ENCODE data around the gene ARHGAP24.
"Not testable (repeated sequence)": the region's sequence is repeated elsewhere in the genome, so short reads cannot be mapped to it uniquely, and the experiment has no call there.

ARHGAP24 gene

GRCh38 chr4:85807247-85807950 lies 332.4 kb downstream of the ARHGAP24 start:
- DNase-seq, result peak; percentile 95
- in situ Hi-C loops (cut with HindIII; ENCODE audit: low pct_ligation_motif_present, low pct_unique_long_range_greater_than_20kb, low sequenced_read_pairs), result loop anchor here (25.0 kb wide), 1 partner anchor 155 kb away; no protein-coding TSS in a partner anchor

GRCh38 chr4:85808104-85808503 lies 333.2 kb downstream of the ARHGAP24 start:
- no peak for DNase-seq
- in situ Hi-C loops (cut with HindIII; ENCODE audit: low pct_ligation_motif_present, low pct_unique_long_range_greater_than_20kb, low sequenced_read_pairs), result loop anchor here (25.0 kb wide), 1 partner anchor 154 kb away; no protein-coding TSS in a partner anchor

- in situ Hi-C loops (cut with HindIII; ENCODE audit: low pct_ligation_motif_present, low pct_unique_long_range_greater_than_20kb, low sequenced_read_pairs), result loop anchor here (25.0 kb wide), 1 partner anchor 153 kb away; no protein-coding TSS in a partner anchor
- DNase-seq, result no peak
These were observed 333.9 kb downstream of the ARHGAP24 start for GRCh38 chr4:85808864-85809263.

GRCh38 chr4:85812776-85813175 lies 337.8 kb downstream of the ARHGAP24 start:
- DNase-seq, result peak; percentile 49
- in situ Hi-C loops (cut with HindIII; ENCODE audit: low pct_ligation_motif_present, low pct_unique_long_range_greater_than_20kb, low sequenced_read_pairs), result loop anchor here (25.0 kb wide), 1 partner anchor 150 kb away; no protein-coding TSS in a partner anchor

DNA sequence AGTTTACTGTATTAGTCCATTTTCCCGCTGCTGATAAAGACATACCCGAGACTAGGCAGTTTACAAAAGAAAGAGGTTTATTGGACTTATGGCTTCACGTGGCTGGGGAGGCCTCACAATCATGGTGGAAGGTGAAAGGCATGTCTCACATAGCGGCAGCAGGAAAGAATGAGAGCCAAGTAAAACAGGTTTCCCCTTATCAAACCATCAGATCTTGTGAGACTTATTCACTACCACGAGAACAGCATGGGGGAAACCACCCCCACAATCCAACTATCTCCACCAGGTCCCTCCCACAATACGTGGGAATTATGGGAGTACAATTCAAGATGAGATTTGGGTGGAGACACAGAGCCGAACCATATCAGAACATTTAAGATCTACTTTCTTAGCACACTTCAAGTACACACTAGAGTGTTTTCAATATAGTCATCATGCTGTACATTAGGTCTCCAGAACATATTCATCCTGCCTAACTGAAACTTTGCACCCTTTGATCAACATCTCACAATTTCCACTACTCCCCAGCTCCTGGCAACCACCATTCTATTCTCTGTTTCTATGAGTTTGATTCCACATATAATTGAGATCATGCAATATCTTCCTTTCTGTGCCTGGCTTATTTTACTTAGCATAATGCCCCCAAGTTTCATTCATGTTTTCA lies 341.0 kb downstream of the ARHGAP24 start:
- in situ Hi-C loops (cut with HindIII; ENCODE audit: low pct_ligation_motif_present, low pct_unique_long_range_greater_than_20kb, low sequenced_read_pairs), result loop anchor here (25.0 kb wide), 1 partner anchor 146 kb away; no protein-coding TSS in a partner anchor

DNA sequence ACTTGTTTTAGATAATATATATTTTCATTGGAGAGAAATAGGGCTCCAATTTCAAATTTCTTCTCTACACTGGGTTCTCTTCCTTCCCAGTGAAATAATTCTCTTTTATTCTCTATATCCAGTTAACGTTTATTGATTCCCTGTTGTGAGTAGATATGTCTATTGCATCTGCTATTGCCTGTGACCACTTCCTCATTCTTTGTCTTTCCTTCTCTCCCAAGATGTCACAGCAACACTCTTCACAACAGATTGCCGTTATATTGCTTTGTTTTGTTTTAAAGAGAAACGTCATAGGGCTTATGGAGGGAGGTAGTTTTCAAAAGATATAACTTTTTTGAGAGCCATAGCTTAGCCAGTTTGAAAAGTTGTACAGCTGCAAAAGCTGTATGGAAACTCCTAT lies 343.8 kb downstream of the ARHGAP24 start:
- DNase-seq, result no peak
- in situ Hi-C loops (cut with HindIII; ENCODE audit: low pct_ligation_motif_present, low pct_unique_long_range_greater_than_20kb, low sequenced_read_pairs), result loop anchor here (25.0 kb wide), 1 partner anchor 144 kb away; no protein-coding TSS in a partner anchor

More for the DNA sequence above, 341.0 kb downstream of the ARHGAP24 start:
- DNase-seq, result no peak

DNA sequence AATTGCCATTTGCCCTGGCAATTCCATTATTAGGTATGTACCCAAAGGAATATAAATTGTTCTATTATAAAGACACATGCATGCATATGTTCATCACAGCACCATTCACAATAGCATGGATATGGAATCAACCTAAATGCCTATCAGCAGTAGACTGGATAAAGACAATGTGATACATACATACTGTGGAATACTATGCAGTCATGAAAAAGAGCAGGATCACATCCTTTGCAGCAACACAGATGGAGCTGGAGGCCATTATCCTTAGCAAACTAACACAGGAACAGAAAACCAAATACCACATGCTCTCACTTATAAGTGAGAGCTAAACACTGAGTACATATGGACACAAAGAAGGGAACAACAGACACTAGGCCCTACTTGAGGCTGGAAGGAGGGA lies 345.2 kb downstream of the ARHGAP24 start:
- in situ Hi-C loops (cut with HindIII; ENCODE audit: low pct_ligation_motif_present, low pct_unique_long_range_greater_than_20kb, low sequenced_read_pairs), result loop anchor here (25.0 kb wide), 1 partner anchor 142 kb away; no protein-coding TSS in a partner anchor
- not testable (repeated sequence) for DNase-seq

DNA sequence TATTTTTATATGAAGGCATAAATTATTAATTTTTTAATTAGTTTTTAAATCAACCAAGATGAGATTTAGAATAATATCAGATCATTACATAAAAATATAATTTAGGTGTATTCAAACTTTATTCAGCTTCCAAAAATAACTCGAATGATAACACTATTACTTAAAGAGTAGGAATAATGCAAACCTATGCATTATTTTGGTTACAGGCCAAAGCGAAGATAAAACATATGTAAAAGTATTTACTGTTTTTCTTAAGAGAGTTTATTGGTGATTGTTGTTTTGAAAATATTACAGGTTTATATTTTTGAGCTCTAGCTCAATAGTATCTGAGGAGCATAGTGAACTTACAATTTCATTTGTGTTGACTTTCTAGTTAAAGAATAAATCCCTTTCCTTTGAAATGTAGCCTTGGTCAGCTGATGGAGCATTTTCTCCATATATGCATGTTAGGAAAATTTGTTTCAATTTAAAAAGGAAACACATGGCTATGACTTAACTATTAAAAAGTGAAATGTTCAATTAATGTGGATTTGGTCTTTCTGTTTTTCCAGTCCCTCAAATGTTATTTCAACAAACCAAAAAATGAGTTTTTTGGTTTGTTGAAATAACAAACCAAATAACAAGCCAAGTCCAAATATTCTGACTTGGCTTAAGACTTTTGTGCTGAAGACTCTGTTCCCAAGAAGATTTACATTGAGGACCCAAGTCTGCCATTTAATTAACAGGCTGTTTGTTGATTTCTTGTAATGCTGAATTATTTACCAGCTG lies 346.9 kb downstream of the ARHGAP24 start:
- in situ Hi-C loops (cut with HindIII; ENCODE audit: low pct_ligation_motif_present, low pct_unique_long_range_greater_than_20kb, low sequenced_read_pairs), result loop anchor here (25.0 kb wide), 1 partner anchor 140 kb away; no protein-coding TSS in a partner anchor
- DNase-seq, result no peak

DNA sequence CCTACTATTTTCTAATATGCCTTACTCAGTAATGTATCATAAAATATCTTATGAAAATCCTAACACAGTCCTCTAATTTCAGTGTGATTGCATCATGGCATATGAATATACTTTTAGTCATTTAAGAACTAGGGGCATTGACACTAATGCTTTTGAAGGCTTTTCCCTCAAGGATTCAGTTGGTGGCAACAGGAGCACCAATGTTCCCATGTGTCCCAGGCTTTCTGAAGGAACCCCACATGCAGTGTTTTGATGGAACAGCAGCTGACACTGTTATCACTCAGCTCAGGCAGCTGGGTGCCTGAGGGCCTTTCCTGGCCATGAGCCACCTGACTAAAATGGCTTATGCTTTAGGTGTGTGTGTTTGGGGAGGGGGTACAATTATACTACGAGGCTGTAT lies 348.3 kb downstream of the ARHGAP24 start:
- in situ Hi-C loops (cut with HindIII; ENCODE audit: low pct_ligation_motif_present, low pct_unique_long_range_greater_than_20kb, low sequenced_read_pairs), result loop anchor here (25.0 kb wide), 1 partner anchor 139 kb away; no protein-coding TSS in a partner anchor
- peak; percentile 39 for DNase-seq

DNA sequence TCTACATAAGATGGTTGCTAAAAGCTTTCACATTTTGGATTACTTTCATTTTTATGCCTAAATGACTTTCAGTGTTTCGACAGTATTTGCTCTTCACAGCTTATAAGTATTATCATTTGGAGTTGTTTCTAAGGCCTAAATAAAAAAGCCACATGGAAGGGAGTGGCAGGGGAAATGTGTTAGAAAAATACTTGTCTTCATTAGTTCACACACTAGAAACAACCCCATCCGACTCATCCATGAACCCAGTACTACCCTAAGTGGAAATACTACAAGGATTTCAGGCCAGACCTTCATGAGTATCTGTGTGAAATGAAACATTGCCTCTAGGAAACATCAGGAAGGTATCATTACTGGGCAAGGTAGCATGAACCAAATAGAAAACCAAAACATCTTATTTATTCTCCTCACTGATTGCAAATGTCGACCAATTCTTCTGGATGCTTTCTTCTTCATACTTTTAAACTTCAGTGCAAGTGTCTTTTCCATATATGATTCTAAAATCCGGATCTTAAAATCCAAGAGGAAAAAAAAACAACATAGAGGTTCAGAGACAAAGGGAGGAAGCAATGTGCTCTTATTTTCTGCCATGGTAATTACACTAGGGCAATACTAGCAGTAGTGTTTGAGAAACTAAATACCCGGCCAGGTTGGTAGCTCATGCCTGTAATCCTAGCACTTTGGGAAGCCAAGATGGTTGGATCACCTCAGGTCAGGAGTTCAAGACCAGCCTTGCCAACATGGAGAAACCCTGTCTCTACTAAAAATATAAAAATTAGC lies 349.4 kb downstream of the ARHGAP24 start:
- in situ Hi-C loops (cut with HindIII; ENCODE audit: low pct_ligation_motif_present, low pct_unique_long_range_greater_than_20kb, low sequenced_read_pairs), result loop anchor here (25.0 kb wide), 1 partner anchor 138 kb away; no protein-coding TSS in a partner anchor

GRCh38 chr4:85826060-85826678 lies 351.2 kb downstream of the ARHGAP24 start:
- in situ Hi-C loops (cut with HindIII; ENCODE audit: low pct_ligation_motif_present, low pct_unique_long_range_greater_than_20kb, low sequenced_read_pairs), result no loop called here
- peak; percentile 98 for DNase-seq

More for the DNA sequence above, 349.4 kb downstream of the ARHGAP24 start:
- DNase-seq, result peak; percentile 15

DNA sequence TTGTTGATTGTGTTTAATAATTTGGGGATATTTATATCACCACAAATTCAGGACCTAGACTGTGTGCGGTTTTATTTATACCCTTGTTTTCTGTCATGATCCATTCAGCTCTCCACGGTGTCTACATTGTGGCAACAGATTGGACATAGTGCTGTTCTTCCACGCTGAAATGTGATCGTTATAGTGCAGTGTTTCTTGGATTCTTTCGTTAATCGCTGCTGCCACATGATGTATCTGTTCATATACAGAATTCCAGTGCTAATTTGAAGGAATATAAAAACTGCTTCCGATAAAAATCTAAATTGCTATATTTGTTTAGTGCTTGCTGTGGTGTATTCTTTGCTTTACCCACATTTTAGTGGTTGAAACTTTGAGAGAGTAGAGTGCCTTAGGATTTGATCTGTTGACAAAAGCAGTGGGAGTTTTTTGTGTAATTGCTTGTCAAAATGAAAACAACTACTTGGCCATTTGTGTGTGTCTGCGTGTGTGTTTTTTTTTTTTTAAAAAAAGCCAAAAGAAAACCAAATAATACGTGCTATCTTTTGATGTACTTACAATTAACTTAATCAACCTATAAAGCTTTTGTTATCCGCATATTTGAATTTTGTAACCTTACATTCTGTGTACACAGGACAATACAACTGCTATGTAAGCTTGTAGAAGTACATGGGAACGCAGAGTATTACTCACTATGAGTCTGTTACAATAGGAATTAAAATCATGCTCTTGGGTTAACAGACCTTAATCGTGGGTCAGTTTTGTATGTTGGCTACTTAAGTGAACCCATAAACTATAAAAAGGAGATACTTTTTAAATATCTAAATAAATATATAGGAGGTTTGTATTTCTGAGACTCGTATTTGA lies 353.3 kb downstream of the ARHGAP24 start:
- in situ Hi-C loops (cut with HindIII; ENCODE audit: low pct_ligation_motif_present, low pct_unique_long_range_greater_than_20kb, low sequenced_read_pairs), result no loop called here
- peak; percentile 44 for DNase-seq

DNA sequence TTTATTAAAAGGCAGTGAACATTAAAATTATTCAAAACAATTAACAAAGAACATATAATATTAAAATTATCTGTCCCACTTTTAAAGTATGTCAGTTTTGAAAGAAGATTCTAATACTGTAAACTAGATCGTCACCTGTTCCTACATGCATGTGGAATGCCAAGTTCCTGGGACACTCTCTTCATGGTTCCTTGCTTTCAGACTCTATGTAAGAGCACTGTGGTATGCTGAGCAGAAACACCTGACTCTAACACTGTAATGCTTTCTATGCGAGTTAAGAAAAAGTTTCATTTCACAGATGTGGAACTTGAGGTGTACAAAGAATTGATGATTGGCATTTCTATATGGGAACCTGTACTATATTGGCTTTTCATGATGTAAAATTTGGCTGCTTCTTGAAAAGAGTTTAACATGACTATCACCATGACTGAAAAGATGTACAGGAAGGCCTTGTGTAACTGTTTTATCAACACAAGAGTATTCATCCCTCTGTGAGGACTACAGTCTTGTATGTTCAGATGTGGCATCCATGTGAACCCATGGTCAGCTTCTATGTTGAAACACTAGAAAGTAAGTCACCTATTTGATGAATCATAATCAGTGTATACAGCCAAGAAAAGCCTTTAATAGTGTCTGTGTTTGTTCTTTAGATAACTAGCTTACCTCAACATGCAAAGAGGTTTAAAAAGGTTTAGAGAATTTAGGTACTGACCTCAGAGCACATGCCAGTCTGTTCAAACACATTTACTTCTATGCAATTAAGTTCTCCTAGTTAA lies 354.5 kb downstream of the ARHGAP24 start:
- in situ Hi-C loops (cut with HindIII; ENCODE audit: low pct_ligation_motif_present, low pct_unique_long_range_greater_than_20kb, low sequenced_read_pairs), result no loop called here
- DNase-seq, result peak; percentile 57

- DNase-seq, result no peak
- in situ Hi-C loops (cut with HindIII; ENCODE audit: low pct_ligation_motif_present, low pct_unique_long_range_greater_than_20kb, low sequenced_read_pairs), result no loop called here
These were observed 356.7 kb downstream of the ARHGAP24 start for GRCh38 chr4:85831647-85832046.

- no peak for DNase-seq
- in situ Hi-C loops (cut with HindIII; ENCODE audit: low pct_ligation_motif_present, low pct_unique_long_range_greater_than_20kb, low sequenced_read_pairs), result no loop called here
These were observed 358.4 kb downstream of the ARHGAP24 start for GRCh38 chr4:85833302-85833701.

- in situ Hi-C loops (cut with HindIII; ENCODE audit: low pct_ligation_motif_present, low pct_unique_long_range_greater_than_20kb, low sequenced_read_pairs), result no loop called here
- no peak for DNase-seq
These were observed 360.0 kb downstream of the ARHGAP24 start for GRCh38 chr4:85834934-85835333.
